Memory B cell (primary cell): ENCODE measurements around the gene ADAMTS19.
A peak's percentile ranks its signal among the peaks of the same experiment; 100 is the strongest.

Experiments
- ATAC-seq: fragments of 150-1000 bp; cut with Tn5 transposase; 2 replicates; pipeline ENCODE4 v1.10.0; 2021; ENCODE audit warnings: low read depth, mild to moderate bottlenecking, moderate library complexity
- DNase-seq, 2 donors: peaks; one replicate each; pipeline ENCODE4 v3.0.0; 2022; ENCODE audit warnings: low spot score in 2 of 2
- H3K27ac Mint-ChIP-seq: one replicate; pipeline ENCODE4 v1.8.0; 2022; ENCODE audit warnings: mild to moderate bottlenecking, moderate library complexity, mixed read lengths
- H3K27me3 Mint-ChIP-seq: one replicate; pipeline ENCODE4 v1.8.0; 2022; ENCODE audit warnings: mixed read lengths
- H3K36me3 Mint-ChIP-seq: one replicate; pipeline ENCODE4 v1.8.0; 2022; ENCODE audit warnings: mild to moderate bottlenecking, mixed read lengths
- H3K4me1 Mint-ChIP-seq: one replicate; pipeline ENCODE4 v1.8.0; 2022; ENCODE audit warnings: mixed read lengths
- H3K4me3 Mint-ChIP-seq: one replicate; pipeline ENCODE4 v1.8.0; 2022; ENCODE audit warnings: mild to moderate bottlenecking, moderate library complexity, mixed read lengths
- H3K9me3 Mint-ChIP-seq: one replicate; pipeline ENCODE4 v1.8.0; 2022; ENCODE audit warnings: mixed read lengths

Gene ADAMTS19

GRCh38 chr5:129748913-129749880, 289.1 kb downstream of the ADAMTS19 start:
- peaks cover 2% of the 10 kb centered on the region for H3K27me3 Mint-ChIP-seq
- H3K4me3 Mint-ChIP-seq, result no peak overlapping the region
- H3K36me3 Mint-ChIP-seq, result no peaks in the 10 kb centered on the region
- H3K27ac Mint-ChIP-seq, result no peak overlapping the region
- no peaks in the 10 kb centered on the region for H3K9me3 Mint-ChIP-seq
- DNase-seq, result no peak
- H3K4me1 Mint-ChIP-seq, result no peaks in the 10 kb centered on the region
- no peak for ATAC-seq

GRCh38 chr5:129760636-129761325, 300.7 kb downstream of the ADAMTS19 start:
- ATAC-seq (no peak), DNase-seq (no peak)
- no peak overlapping the region for H3K4me3 Mint-ChIP-seq
- H3K27me3 Mint-ChIP-seq, result peaks cover 3% of the 10 kb centered on the region
- no peaks in the 10 kb centered on the region for H3K36me3 Mint-ChIP-seq
- no peaks in the 10 kb centered on the region for H3K9me3 Mint-ChIP-seq
- H3K4me1 Mint-ChIP-seq, result no peaks in the 10 kb centered on the region
- H3K27ac Mint-ChIP-seq, result no peak overlapping the region

- Mint-ChIP-seq H3K27me3 (no peaks in the 10 kb centered on the region), H3K9me3 (no peaks in the 10 kb centered on the region), H3K27ac (no peak overlapping the region), H3K36me3 (no peaks in the 10 kb centered on the region), H3K4me3 (no peak overlapping the region), H3K4me1 (no peaks in the 10 kb centered on the region)
- DNase-seq (no peak), ATAC-seq (no peak)
Measured at GRCh38 chr5:129763651-129764050, 303.6 kb downstream of the ADAMTS19 start.

- no peaks in the 10 kb centered on the region for H3K36me3 Mint-ChIP-seq
- H3K27ac Mint-ChIP-seq, result no peak overlapping the region
- no peaks in the 10 kb centered on the region for H3K27me3 Mint-ChIP-seq
- H3K4me1 Mint-ChIP-seq, result no peaks in the 10 kb centered on the region
- H3K4me3 Mint-ChIP-seq, result no peak overlapping the region
- ATAC-seq (no peak), DNase-seq (no peak)
- H3K9me3 Mint-ChIP-seq, result no peaks in the 10 kb centered on the region
Measured at GRCh38 chr5:129766798-129767197, 306.7 kb downstream of the ADAMTS19 start.

GRCh38 chr5:129767927-129768380, 307.9 kb downstream of the ADAMTS19 start:
- no peak overlapping the region for H3K4me3 Mint-ChIP-seq
- no peak overlapping the region for H3K27ac Mint-ChIP-seq
- no peaks in the 10 kb centered on the region for H3K36me3 Mint-ChIP-seq
- peak; percentile 61 for ATAC-seq
- peak; percentile 23 to 47 for DNase-seq
- H3K4me1 Mint-ChIP-seq, result no peaks in the 10 kb centered on the region
- H3K9me3 Mint-ChIP-seq, result no peaks in the 10 kb centered on the region
- no peaks in the 10 kb centered on the region for H3K27me3 Mint-ChIP-seq

- DNase-seq (no peak), ATAC-seq (no peak)
- no peaks in the 10 kb centered on the region for H3K9me3 Mint-ChIP-seq
- no peaks in the 10 kb centered on the region for H3K36me3 Mint-ChIP-seq
- peaks cover 5% of the 10 kb centered on the region for H3K27me3 Mint-ChIP-seq
- H3K4me1 Mint-ChIP-seq, result no peaks in the 10 kb centered on the region
- no peak overlapping the region for H3K4me3 Mint-ChIP-seq
- no peak overlapping the region for H3K27ac Mint-ChIP-seq
Measured at GRCh38 chr5:129768735-129769134, 308.6 kb downstream of the ADAMTS19 start.

- Mint-ChIP-seq H3K36me3 (no peaks in the 10 kb centered on the region), H3K27me3 (peaks cover 5% of the 10 kb centered on the region), H3K27ac (no peak overlapping the region), H3K4me1 (no peaks in the 10 kb centered on the region), H3K4me3 (no peak overlapping the region), H3K9me3 (no peaks in the 10 kb centered on the region)
- DNase-seq, result no peak
- ATAC-seq, result no peak
Measured at GRCh38 chr5:129770024-129770820, 310.1 kb downstream of the ADAMTS19 start.

GRCh38 chr5:129771058-129771838, 311.1 kb downstream of the ADAMTS19 start:
- Mint-ChIP-seq H3K27me3 (peaks cover 5% of the 10 kb centered on the region), H3K27ac (no peak overlapping the region), H3K36me3 (no peaks in the 10 kb centered on the region), H3K4me3 (no peak overlapping the region), H3K9me3 (no peaks in the 10 kb centered on the region), H3K4me1 (no peaks in the 10 kb centered on the region)
- DNase-seq (peak; percentile 11 to 30), ATAC-seq (peak; percentile 60)

GRCh38 chr5:129773376-129773775, 313.3 kb downstream of the ADAMTS19 start:
- H3K4me3 Mint-ChIP-seq, result no peak overlapping the region
- H3K9me3 Mint-ChIP-seq, result no peaks in the 10 kb centered on the region
- DNase-seq (no peak), ATAC-seq (no peak)
- no peaks in the 10 kb centered on the region for H3K36me3 Mint-ChIP-seq
- no peak overlapping the region for H3K27ac Mint-ChIP-seq
- H3K27me3 Mint-ChIP-seq, result peaks cover 5% of the 10 kb centered on the region
- H3K4me1 Mint-ChIP-seq, result no peaks in the 10 kb centered on the region

- H3K4me1 Mint-ChIP-seq, result no peaks in the 10 kb centered on the region
- no peak for ATAC-seq
- no peak for DNase-seq
- no peaks in the 10 kb centered on the region for H3K36me3 Mint-ChIP-seq
- H3K27me3 Mint-ChIP-seq, result peaks cover 2% of the 10 kb centered on the region
- no peaks in the 10 kb centered on the region for H3K9me3 Mint-ChIP-seq
- H3K27ac Mint-ChIP-seq, result no peak overlapping the region
- H3K4me3 Mint-ChIP-seq, result no peak overlapping the region
Measured at GRCh38 chr5:129781594-129781993, 321.5 kb downstream of the ADAMTS19 start.
